Loucy (cell line): ENCODE measurements around the gene APRT.

Experiments used
- CTCF ChIP-seq: fragments of 200-600 bp; sonication (generic); conservative IDR thresholded peaks from 2 replicates; pipeline ENCODE4 v1.5.1; 2014; ENCODE audit warnings: mild to moderate bottlenecking, antibody characterized with exemption, low read length
- EZH2phosphoT487 ChIP-seq: fragments of 200-600 bp; IDR thresholded peaks from 2 replicates; pipeline ENCODE4 v1.6.1; 2018; ENCODE audit warnings: antibody characterized with exemption, mild to moderate bottlenecking, moderate library complexity, borderline replicate concordance

- TF ChIP-seq EZH2phosphoT487, result no peak
- TF ChIP-seq CTCF, result no peak
Measured at GRCh38 chr16:88842308-88842756, 30.6 kb upstream of the APRT start.
